ENCODE results near the gene XYLT1.

The XYLT1 gene

DNA sequence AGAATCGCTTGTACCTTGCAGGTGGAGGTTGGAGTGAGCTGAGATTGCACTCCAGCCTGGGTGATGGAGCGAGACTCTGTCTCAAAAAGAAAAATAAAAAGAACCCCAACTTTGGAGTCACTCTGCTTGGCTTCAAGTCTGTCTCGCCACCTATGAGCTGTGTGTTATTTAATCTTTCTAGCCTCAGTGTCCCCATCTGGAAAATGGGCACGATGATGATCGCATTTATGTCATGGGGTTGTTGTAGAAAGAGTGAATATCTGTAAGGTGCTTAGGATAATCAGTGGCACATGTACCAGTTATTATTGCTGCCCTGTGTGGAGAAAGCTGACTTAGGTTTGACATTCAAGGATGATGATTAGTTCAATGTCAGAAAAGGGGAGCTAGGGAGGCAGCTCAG, 319.4 kb downstream of the XYLT1 start:
- DNase-seq (ENCODE audit: low spot score): no peak
- in situ Hi-C loops (cut with MboI; ENCODE audit: low sequenced_read_pairs, unreplicated experiment): no loop called here
- TF ChIP-seq, protein P1, sequence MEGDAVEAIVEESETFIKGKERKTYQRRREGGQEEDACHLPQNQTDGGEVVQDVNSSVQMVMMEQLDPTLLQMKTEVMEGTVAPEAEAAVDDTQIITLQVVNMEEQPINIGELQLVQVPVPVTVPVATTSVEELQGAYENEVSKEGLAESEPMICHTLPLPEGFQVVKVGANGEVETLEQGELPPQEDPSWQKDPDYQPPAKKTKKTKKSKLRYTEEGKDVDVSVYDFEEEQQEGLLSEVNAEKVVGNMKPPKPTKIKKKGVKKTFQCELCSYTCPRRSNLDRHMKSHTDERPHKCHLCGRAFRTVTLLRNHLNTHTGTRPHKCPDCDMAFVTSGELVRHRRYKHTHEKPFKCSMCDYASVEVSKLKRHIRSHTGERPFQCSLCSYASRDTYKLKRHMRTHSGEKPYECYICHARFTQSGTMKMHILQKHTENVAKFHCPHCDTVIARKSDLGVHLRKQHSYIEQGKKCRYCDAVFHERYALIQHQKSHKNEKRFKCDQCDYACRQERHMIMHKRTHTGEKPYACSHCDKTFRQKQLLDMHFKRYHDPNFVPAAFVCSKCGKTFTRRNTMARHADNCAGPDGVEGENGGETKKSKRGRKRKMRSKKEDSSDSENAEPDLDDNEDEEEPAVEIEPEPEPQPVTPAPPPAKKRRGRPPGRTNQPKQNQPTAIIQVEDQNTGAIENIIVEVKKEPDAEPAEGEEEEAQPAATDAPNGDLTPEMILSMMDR (IDR thresholded peaks at IDR 0.05; ENCODE audit: borderline replicate concordance, control extremely low read depth, extremely low read depth, insufficient read depth, missing control alignments): no peak

GRCh38 chr16:17149904-17150483, 320.8 kb downstream of the XYLT1 start:
- in situ Hi-C loops (cut with MboI; ENCODE audit: low sequenced_read_pairs, unreplicated experiment): no loop called here
- TF ChIP-seq, protein P1 (IDR thresholded peaks at IDR 0.05; ENCODE audit: borderline replicate concordance, control extremely low read depth, extremely low read depth, insufficient read depth, missing control alignments): no peak

GRCh38 chr16:17147942-17148341, 322.8 kb downstream of the XYLT1 start:
- no peak for DNase-seq (ENCODE audit: low spot score)
- in situ Hi-C loops (cut with MboI; ENCODE audit: low sequenced_read_pairs, unreplicated experiment): no loop called here
- TF ChIP-seq, protein P1 (IDR thresholded peaks at IDR 0.05; ENCODE audit: borderline replicate concordance, control extremely low read depth, extremely low read depth, insufficient read depth, missing control alignments): no peak

More at GRCh38 chr16:17149904-17150483, 320.8 kb downstream of the XYLT1 start:
- no peak for DNase-seq (ENCODE audit: low spot score)

- no peak for DNase-seq (ENCODE audit: low spot score)
- in situ Hi-C loops (cut with MboI; ENCODE audit: low sequenced_read_pairs, unreplicated experiment): no loop called here
Observed at GRCh38 chr16:17145029-17145428, 325.7 kb downstream of the XYLT1 start.

GRCh38 chr16:17144431-17144830, 326.3 kb downstream of the XYLT1 start:
- TF ChIP-seq, protein P1 (IDR thresholded peaks at IDR 0.05; ENCODE audit: borderline replicate concordance, control extremely low read depth, extremely low read depth, insufficient read depth, missing control alignments): no peak
- no peak for DNase-seq (ENCODE audit: low spot score)
- in situ Hi-C loops (cut with MboI; ENCODE audit: low sequenced_read_pairs, unreplicated experiment): no loop called here

More at GRCh38 chr16:17145029-17145428, 325.7 kb downstream of the XYLT1 start:
- TF ChIP-seq, protein P1 (IDR thresholded peaks at IDR 0.05; ENCODE audit: borderline replicate concordance, control extremely low read depth, extremely low read depth, insufficient read depth, missing control alignments): no peak

DNA sequence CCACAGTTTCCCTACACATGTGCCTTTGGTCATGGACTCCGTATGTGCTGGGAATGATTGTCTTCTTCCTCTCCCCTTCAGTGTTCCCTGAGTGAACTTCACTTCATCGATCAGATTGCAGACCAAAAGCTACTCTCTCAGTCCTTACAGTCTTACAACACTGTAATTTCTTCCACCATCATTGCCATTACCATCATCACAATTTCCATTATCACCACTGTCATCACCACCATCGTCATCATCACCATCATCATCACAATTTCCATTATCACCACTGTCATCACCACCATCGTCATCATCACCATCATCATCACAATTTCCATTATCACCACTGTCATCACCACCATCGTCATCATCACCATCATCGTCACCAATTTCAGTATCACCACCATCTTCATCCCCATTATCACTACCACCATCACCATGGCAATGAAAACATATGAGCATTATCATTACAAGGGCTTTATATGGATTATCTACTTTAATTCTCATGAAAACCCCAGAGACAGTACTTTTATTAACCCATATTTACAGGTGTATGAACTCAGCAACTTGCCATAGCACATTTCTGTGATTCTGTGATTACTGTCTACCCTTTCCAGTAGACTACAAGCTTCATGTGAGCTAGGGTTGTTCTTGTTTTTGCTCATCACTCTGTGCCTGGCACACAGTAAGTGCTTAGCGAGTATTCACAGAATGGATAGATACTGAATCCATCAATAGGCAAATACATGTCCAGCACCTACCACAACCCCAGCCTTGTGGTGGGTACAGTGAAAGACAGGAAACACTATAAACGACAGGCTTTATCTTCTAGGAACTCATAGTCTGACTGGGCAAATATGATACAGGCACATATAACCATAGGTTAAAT, 327.0 kb downstream of the XYLT1 start:
- no peak for DNase-seq (ENCODE audit: low spot score)
- TF ChIP-seq, protein P1 (IDR thresholded peaks at IDR 0.05; ENCODE audit: borderline replicate concordance, control extremely low read depth, extremely low read depth, insufficient read depth, missing control alignments): no peak
- in situ Hi-C loops (cut with MboI; ENCODE audit: low sequenced_read_pairs, unreplicated experiment): no loop called here
